Measurements from ENCODE around the gene WDFY4.

DNA sequence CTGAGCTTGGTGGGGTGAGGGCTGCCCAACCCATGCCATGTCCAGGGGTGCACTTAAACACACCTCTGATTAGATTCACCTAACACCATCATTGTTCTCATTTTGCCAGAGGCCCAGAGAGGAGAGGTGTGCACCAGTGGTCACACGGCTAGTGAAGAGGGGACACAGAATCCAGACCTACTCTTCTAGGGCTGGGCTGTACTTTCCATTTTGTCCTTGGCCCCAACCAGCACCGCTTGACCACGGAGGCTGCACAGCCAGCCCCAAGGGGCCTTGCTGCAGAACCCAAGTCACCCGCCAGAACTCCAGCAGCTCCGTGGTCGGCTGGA is 246 bp upstream of the WDFY4 start:
- TF ChIP-seq, protein P1, sequence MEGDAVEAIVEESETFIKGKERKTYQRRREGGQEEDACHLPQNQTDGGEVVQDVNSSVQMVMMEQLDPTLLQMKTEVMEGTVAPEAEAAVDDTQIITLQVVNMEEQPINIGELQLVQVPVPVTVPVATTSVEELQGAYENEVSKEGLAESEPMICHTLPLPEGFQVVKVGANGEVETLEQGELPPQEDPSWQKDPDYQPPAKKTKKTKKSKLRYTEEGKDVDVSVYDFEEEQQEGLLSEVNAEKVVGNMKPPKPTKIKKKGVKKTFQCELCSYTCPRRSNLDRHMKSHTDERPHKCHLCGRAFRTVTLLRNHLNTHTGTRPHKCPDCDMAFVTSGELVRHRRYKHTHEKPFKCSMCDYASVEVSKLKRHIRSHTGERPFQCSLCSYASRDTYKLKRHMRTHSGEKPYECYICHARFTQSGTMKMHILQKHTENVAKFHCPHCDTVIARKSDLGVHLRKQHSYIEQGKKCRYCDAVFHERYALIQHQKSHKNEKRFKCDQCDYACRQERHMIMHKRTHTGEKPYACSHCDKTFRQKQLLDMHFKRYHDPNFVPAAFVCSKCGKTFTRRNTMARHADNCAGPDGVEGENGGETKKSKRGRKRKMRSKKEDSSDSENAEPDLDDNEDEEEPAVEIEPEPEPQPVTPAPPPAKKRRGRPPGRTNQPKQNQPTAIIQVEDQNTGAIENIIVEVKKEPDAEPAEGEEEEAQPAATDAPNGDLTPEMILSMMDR (IDR thresholded peaks at IDR 0.05; ENCODE audit: extremely low read depth in 1 of 2, insufficient read depth in 1 of 2, low read depth in 1 of 2, low read length in 2 of 2): no peak
- TF ChIP-seq POLR2AphosphoS5 (IDR thresholded peaks at IDR 0.05; ENCODE audit: insufficient read depth, low read depth, low read length) (no peak), FOS (IDR thresholded peaks at IDR 0.05; ENCODE audit: borderline replicate concordance, insufficient read depth, low read length) (no peak), POLR2A (IDR thresholded peaks at IDR 0.05; ENCODE audit: low read depth, low read length) (no peak), EZH2 (IDR thresholded peaks at IDR 0.05; ENCODE audit: borderline replicate concordance, low read depth, low read length, severe bottlenecking) (no peak), JUN (IDR thresholded peaks at IDR 0.05; ENCODE audit: borderline replicate concordance, insufficient read depth, insufficient read length, low read depth) (no peak)
- TF ChIP-seq, protein P2, sequence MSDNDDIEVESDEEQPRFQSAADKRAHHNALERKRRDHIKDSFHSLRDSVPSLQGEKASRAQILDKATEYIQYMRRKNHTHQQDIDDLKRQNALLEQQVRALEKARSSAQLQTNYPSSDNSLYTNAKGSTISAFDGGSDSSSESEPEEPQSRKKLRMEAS (IDR thresholded peaks at IDR 0.05; ENCODE audit: insufficient read depth, insufficient read length): no peak
